UCSD-AML1 (cell line): ENCODE data around the gene PHACTR1.
"Not testable (repeated sequence)": the region's sequence is repeated elsewhere in the genome, so short reads cannot be mapped to it uniquely, and the experiment has no call there.

Experiments
- DNase-seq: peaks from one replicate; lab custom pipeline; 2025; ENCODE audit not compliant: unreplicated experiment; lab: John Stamatoyannopoulos, UW

Gene PHACTR1

DNA sequence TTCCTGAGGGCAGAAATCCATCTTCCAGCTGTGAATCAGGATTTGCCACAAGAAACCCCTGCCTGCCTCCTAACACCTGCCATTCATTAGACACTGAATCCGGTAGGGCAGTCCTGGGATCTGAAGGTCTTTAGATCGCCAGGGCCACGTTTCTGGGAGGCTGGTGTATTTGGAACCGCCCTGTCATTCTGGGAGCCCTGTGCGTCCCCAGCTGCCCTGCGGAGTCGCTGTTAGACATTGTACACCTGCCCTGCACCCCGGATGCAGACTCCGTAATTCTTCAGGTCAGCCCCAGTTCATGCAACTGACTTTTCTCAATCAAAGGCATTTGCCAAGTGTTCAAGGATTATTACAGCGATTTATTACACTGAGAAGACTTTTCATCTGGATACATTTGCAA, 418.6 kb downstream of the PHACTR1 start:
- DNase-seq = no peak

DNA sequence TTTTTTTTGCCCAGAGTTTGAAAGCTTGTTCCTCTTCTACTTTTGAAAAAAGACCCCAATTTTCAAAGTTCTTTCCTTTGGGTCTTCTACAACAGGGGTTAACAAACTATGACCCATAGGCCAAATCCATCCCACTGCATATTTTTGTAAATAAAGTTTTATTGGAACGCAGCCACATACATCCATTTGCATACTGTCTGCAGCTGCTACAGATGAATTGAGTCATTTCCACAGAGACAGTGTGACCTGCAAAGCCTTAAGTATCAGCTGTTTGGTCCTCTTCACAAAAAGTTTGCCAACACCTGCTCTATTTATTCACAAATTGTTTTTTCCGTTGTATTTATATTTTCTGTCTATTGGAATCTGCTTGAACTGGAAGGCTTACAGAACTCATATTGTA, 422.6 kb downstream of the PHACTR1 start:
- no peak for DNase-seq

DNA sequence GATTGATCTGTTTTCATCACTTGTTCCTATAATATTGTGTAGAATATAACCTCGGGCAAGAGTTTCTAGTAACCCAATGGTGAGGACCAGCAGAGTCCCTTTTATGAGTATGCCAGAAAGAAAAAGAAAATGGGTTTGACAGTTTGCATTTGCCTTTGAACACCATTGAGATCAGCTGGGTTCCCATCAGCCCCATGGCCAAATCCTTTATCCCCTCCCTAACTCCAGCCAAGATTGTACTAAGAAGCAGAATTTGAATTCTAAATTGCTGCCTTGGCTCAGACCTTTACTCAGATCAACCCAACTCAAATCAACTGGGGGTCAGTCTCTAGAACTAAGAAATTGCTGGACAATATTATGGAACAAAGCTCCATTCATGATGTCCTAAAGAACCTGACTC, 424.4 kb downstream of the PHACTR1 start:
- DNase-seq = no peak

- DNase-seq = peak; percentile 23
Measured at GRCh38 chr6:13141387-13141786, 424.8 kb downstream of the PHACTR1 start.

- no peak for DNase-seq
Measured at GRCh38 chr6:13142611-13143010, 426.0 kb downstream of the PHACTR1 start.

GRCh38 chr6:13146442-13146841, 429.9 kb downstream of the PHACTR1 start:
- DNase-seq = no peak

- DNase-seq = no peak
Measured at GRCh38 chr6:13147376-13147775, 430.8 kb downstream of the PHACTR1 start.

DNA sequence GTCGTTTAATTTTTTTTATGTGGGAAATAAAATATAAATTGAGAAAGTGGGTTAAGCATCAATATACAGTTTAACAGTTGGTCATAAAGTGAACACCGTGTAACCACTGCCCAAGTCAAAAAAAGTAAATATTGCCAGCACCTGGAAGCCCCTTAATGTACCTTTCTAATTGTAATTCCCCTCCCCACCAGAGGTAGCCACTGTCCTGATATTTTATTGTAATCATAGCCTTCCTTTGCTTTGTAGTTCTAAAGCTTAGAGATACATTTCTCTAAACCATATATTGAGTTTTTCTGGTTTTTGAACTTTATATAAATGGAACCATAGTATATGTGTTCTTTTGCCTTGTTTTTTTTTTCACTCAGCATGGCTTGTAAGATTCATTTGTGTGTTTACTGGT, 431.2 kb downstream of the PHACTR1 start:
- no peak for DNase-seq

GRCh38 chr6:13152764-13153163, 436.2 kb downstream of the PHACTR1 start:
- no peak for DNase-seq

GRCh38 chr6:13156381-13156780, 439.8 kb downstream of the PHACTR1 start:
- no peak for DNase-seq

DNA sequence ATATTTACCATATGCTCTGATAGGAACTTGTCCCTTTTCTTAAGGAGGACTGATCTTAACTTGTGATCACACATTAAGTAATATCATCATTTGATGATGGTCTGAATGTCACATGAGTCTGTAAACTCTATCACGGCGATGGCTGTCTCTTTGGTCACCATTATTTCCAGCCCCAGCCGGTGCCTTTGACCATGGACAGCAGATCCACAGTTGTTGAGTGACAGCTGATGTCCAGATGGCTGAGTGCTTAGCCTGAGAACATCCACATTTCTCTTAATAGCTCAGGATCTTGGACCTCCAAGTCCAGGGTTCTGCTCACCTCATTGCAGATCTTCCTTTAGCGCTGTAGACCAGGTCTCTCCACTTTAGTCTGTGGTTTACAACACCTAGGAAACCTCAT, 440.7 kb downstream of the PHACTR1 start:
- DNase-seq = no peak

- DNase-seq = no peak
Measured at GRCh38 chr6:13159300-13159699, 442.7 kb downstream of the PHACTR1 start.

- not testable (repeated sequence) for DNase-seq
Measured at GRCh38 chr6:13159822-13160221, 443.3 kb downstream of the PHACTR1 start.

DNA sequence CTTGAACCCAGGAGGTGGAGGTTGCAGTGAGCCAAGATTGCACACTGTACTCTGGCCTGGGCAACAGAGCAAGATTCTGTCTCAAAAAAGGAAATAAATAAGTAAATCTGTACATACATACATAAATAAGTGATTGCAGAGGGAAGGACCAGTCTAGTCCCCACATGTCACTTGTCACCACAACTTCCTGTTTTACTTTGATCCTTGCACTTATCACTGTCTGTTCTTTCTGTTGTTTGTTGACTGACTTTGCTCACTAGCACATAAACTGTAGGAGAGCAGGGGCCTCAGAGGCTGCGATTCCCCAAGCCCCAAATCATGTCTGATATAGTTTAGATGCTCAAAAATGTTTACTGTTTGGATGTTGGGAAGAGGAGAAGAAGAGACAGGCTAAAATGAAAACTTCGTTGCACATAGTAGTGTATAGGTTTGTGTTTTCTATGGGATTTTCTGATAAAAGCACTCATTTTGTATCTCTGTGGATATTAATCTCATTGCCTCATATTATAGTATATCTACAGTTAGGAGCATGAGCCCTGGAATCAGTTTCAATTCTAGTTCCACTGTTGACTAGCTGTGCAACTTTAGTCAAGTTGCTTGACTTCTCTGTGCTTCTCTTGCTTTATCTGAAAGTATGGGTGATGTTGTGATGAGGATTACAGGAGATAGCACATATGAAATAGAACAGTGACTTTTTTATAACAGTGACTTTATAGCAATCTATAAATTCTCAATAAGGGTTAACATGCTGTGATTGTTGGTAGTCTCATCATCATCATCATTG, 446.8 kb downstream of the PHACTR1 start:
- DNase-seq = no peak

DNA sequence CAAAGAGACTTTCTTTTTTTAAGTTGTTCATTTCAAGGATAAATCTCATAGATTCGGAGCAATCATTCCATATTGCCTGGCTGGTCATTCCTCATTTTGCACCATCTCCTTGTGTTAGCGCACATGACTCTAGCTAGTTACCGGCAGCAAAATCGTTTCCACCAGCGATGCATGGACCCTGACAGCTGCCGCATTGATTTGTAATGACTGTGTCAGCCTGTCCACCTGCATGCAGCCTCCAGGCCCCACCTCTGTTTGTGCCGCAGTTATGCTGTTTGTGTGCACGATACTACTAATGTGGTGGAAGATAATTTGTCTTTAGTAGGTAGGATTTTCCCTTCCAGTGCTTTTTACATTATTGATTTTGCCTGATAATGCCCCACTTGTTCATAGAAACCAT, 447.7 kb downstream of the PHACTR1 start:
- DNase-seq = no peak

- no peak for DNase-seq
Measured at GRCh38 chr6:13165502-13166172, 449.1 kb downstream of the PHACTR1 start.

GRCh38 chr6:13166269-13166668, 449.7 kb downstream of the PHACTR1 start:
- no peak for DNase-seq

GRCh38 chr6:13166916-13167315, 450.3 kb downstream of the PHACTR1 start:
- DNase-seq = no peak

DNA sequence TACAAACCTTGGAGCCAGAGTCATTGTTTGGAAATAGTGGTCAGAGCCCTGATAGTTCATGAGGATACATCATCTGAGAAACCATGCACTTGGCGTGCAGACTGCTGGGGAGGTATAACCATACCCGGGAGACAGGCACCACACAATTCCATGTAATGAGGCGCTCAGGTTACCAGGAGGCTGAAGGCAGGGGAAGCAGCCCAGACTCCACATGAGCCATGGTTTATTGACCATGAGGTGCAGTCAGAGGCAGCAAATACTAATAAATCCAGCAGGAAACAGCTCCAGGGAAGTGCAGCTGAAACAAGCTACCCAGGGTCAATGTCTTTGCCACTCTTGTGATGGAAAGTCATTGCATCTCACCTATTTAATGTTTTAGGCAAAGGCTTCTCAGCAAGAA, 455.7 kb downstream of the PHACTR1 start:
- DNase-seq = no peak

DNA sequence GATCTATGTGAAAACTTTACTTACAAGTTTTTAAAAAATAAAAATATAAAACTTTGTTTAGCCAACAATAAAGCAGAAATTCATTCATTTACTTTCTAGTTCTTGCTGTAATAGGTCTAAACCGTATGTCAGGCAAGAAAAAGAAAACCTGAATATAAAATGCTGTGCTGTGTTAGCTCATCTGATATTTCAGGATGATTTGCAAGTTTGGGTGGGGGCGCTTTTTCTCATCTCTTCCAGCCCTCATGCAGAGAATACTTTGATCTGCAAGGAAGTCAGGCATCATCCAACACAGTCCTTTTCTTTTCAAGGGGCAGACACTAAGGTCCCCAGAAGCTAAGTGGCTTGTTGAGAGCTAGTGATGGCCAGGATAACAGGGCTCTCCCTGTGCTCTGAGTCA, 458.5 kb downstream of the PHACTR1 start:
- DNase-seq = no peak

GRCh38 chr6:13175759-13176158, 459.2 kb downstream of the PHACTR1 start:
- DNase-seq = no peak

DNA sequence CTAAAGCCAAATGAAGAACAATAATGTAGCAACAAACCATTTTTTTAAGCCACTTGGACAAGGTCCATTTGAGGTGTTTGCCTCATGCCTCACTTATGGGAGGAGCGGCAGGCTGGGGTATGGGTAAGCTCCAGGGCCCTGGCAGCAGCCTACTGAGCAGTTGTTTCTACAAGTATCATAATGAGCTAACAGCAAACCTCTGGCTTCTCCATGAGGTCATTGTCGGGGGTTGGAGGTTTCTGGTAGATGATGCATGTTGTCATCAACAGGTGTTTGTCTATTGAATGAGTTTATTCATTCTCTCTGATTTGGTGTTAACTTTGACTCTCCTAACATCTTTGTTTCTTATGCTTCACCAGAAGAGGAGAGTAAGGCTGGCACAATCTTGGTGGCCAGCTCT, 461.1 kb downstream of the PHACTR1 start:
- no peak for DNase-seq

DNA sequence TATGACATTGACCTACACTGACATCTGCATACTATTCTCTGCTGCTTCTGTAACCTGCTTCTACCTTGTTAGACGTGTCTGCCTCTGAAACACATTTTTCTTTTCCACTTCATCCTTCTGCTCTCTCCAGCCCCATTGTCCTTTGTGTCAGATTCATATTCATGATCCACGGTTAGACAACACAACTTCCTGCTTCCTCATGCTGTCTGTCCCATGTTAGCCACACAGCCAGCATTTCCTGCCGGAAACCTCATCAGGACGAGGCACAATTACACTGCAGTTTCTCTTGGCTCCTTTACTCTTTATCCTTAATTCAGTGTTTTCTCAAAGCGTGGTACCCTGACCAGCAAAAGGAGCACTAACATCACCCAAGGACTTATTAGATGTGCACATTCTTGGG, 461.5 kb downstream of the PHACTR1 start:
- DNase-seq = peak; percentile 50
